Suprapubic skin (tissue), 3 donors: ENCODE data around the gene OGA.
A peak's percentile ranks its signal among the peaks of the same experiment; 100 is the strongest.

Source experiments
- POLR2A ChIP-seq, 2 donors: fragments of 450-650 bp; IDR thresholded peaks; one replicate each; pipeline ENCODE4 v1.6.1; 2017; ENCODE audit warnings: antibody characterized with exemption in 2 of 2, mild to moderate bottlenecking in 2 of 2, moderate library complexity in 2 of 2
- TF ChIP-seq, protein P1 (sequence below), 2 donors: fragments of 200-600 bp in 1 of 2; fragments of 450-650 bp in 1 of 2; sonication (generic) in 1 of 2; IDR thresholded peaks; one replicate each; pipeline ENCODE4 v1.5.1; 2016 to 2019; ENCODE audit warnings: antibody characterized with exemption in 2 of 2, mild to moderate bottlenecking in 1 of 2, moderate library complexity in 1 of 2

DNA sequence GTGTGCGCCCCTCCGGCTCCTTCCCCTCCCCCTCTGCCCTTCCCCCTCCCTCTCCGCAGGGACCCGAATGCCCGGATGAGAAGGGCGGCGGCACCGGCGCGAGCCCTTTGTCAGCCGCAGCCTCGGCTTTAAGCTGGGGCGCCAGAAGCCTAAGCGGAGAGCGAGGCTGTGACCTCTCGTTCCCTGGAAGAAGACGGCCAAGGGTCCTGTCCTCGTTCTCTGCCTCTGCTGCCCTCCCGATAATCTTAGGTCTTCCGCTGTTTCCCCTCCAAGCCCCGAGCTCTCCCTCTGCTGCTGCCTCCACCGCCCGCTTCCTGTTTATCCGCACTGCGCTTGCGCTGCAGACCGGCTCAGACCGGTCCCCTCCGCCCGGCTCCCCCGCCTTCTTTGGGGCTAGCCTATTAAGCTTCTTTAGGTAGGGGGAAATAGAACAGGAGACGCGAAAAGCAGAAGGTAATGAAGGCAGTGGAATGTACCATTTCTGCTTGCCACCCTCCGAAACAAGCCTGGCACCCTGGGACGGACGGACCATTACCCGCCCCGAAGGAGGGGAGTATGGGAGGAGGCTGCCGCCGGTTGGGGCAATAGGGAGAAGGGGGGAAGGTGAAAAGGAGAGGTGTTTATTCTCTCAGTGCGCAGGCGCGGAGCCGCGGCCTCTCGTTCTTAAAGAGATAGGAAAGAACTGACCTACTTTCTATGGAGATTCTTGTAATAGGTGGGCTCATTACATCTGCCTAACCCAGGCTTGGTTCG lies at the start of gene OGA:
- TF ChIP-seq, protein P1, sequence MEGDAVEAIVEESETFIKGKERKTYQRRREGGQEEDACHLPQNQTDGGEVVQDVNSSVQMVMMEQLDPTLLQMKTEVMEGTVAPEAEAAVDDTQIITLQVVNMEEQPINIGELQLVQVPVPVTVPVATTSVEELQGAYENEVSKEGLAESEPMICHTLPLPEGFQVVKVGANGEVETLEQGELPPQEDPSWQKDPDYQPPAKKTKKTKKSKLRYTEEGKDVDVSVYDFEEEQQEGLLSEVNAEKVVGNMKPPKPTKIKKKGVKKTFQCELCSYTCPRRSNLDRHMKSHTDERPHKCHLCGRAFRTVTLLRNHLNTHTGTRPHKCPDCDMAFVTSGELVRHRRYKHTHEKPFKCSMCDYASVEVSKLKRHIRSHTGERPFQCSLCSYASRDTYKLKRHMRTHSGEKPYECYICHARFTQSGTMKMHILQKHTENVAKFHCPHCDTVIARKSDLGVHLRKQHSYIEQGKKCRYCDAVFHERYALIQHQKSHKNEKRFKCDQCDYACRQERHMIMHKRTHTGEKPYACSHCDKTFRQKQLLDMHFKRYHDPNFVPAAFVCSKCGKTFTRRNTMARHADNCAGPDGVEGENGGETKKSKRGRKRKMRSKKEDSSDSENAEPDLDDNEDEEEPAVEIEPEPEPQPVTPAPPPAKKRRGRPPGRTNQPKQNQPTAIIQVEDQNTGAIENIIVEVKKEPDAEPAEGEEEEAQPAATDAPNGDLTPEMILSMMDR (IDR thresholded peaks at IDR 0.05): no peak
- peak; percentile 85 to 93 for TF ChIP-seq POLR2A (IDR thresholded peaks at IDR 0.05)
